ENCODE measurements around the gene PATJ.

DNA sequence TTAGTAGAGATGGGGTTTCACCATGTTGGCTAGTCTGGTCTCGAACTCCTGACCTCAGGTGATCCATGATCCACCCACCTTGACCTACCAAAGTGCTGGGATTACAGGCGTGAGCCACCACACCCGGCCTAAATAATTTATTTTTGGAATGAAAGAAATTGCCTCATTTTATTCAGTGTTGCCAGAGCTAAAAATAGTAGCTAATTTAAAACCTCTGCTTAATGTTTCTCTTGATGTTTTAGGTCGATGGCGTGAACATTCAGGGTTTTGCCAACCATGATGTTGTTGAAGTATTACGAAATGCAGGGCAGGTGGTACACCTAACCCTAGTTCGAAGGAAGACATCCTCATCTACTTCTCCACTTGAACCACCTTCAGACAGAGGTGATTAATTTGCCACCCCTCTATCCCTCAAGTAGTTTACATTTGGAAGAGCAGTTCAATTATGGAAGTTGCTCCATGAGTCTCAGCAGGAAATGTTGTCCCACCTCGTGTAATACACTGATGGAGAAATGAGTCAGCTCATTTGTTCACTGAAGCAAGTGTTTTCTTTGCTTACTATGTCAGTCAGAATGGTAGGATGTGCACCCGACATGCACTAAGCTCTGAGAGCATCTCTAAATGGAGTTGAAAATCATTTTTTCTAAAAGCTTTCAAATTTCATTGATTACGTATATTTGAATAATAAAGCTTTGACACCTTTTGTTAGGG lies 54.9 kb downstream of the PATJ start:
- TF ChIP-seq CTCF (IDR thresholded peaks at IDR 0.05; ENCODE audit: extremely low read depth in 1 of 2, insufficient read depth in 1 of 2, low read depth in 1 of 2, low read length in 2 of 2), result no peak
- TF ChIP-seq POLR2A (IDR thresholded peaks at IDR 0.05; ENCODE audit: low read depth, low read length), result no peak
- TF ChIP-seq POLR2AphosphoS5 (IDR thresholded peaks at IDR 0.05; ENCODE audit: insufficient read depth, low read depth, low read length), result no peak

Measured in endothelial cell of umbilical vein (primary cell).